SK-N-SH (cell line): ENCODE results near the gene SAMD14. TPM values are rescaled to one million over a fixed set of nuclear protein-coding genes. Genes with fewer than 3 reads are reported as not detected.
A peak's percentile ranks its signal among the peaks of the same experiment; 100 is the strongest.

Experiments used
- CTCF ChIA-PET: fragments of 300-600, 350-600 bp; formaldehyde crosslinking; extraction: SDS; loops from one replicate; lab custom pipeline; 2021; lab: Yijun Ruan, JAX
- POLR2A ChIA-PET: fragments of 350-600 bp; sonication (Branson Sonifier 250); formaldehyde crosslinking; extraction: SDS; loops from one replicate; lab custom pipeline; 2020; ENCODE audit warnings: antibody characterized with exemption, inconsistent platforms; lab: Yijun Ruan, JAX
- DNase-seq: peaks from one replicate; pipeline ENCODE4 v3.0.0; 2012
- H2AFZ ChIP-seq: fragments of 200-600 bp; sonication (generic); 2 replicates; pipeline ENCODE4 v1.8.1; 2016; ENCODE audit warnings: antibody characterized with exemption, mild to moderate bottlenecking, low read depth
- H3F3A ChIP-seq: fragments of 200-600 bp; sonication (generic); replicated peaks from 2 replicates; pipeline ENCODE3; 2016; ENCODE audit warnings: antibody characterized with exemption, mild to moderate bottlenecking; ENCODE audit not compliant: insufficient read depth
- H3K27ac ChIP-seq, 2 experiments: fragments of 200-500 bp in 1 of 2; fragments of 200-600 bp in 1 of 2; sonication (Bioruptor generic) in 1 of 2; sonication (generic), shearing (Covaris generic) in 1 of 2; 2 replicates each; pipeline versions ENCODE4 v1.5.1 to v1.6.1; 2014 to 2016; ENCODE audit warnings: low read depth in 2 of 2, inconsistent platforms in 1 of 2, low read length in 1 of 2, mild to moderate bottlenecking in 1 of 2, mixed read lengths in 1 of 2
- H3K27me3 ChIP-seq: fragments of 200-600 bp; sonication (generic), shearing (Covaris generic); 2 replicates; pipeline ENCODE4 v1.6.1; 2016; ENCODE audit warnings: mixed run types; ENCODE audit not compliant: insufficient read depth
- H3K36me3 ChIP-seq, 2 experiments: fragments of 200-500 bp in 1 of 2; fragments of 200-600 bp in 1 of 2; sonication (Bioruptor generic) in 1 of 2; sonication (generic) in 1 of 2; replicated peaks in 1 of 2; 2 replicates each; pipeline versions ENCODE3 to v1.5.1; 2014 to 2016; ENCODE audit warnings: low read length in 1 of 2, mild to moderate bottlenecking in 1 of 2; ENCODE audit not compliant: insufficient read depth in 2 of 2, control insufficient read depth in 1 of 2
- H3K4me1 ChIP-seq, 2 experiments: fragments of 200-500 bp in 1 of 2; fragments of 200-600 bp in 1 of 2; sonication (Bioruptor generic) in 1 of 2; sonication (generic), shearing (Covaris generic) in 1 of 2; 2 replicates each; pipeline versions ENCODE4 v1.5.1 to v1.6.1; 2014 to 2016; ENCODE audit warnings: low read depth in 1 of 2, low read length in 1 of 2, mixed run types in 1 of 2; ENCODE audit not compliant: insufficient read depth in 2 of 2, control insufficient read depth in 1 of 2
- H3K4me2 ChIP-seq: fragments of 200-600 bp; sonication (generic), shearing (Covaris generic); 2 replicates; pipeline ENCODE4 v1.6.1; 2017; ENCODE audit warnings: mixed run types
- H3K4me3 ChIP-seq, 2 experiments: fragments of 200-500 bp in 1 of 2; fragments of 200-600 bp in 1 of 2; sonication (Bioruptor generic) in 1 of 2; sonication (generic), shearing (Covaris generic) in 1 of 2; 2 replicates each; pipeline versions ENCODE4 v1.5.1 to v1.8.1; 2014 to 2016; ENCODE audit warnings: low read depth in 2 of 2, inconsistent platforms in 1 of 2, low read length in 1 of 2, mild to moderate bottlenecking in 1 of 2, mixed read lengths in 1 of 2, moderate library complexity in 1 of 2
- H3K79me2 ChIP-seq: fragments of 200-600 bp; sonication (generic); 2 replicates; pipeline ENCODE4 v1.8.1; 2017; ENCODE audit warnings: mild to moderate bottlenecking; ENCODE audit not compliant: insufficient read depth
- H3K9ac ChIP-seq: fragments of 200-600 bp; sonication (generic); 2 replicates; pipeline ENCODE4 v1.6.1; 2017; ENCODE audit warnings: mixed run types
- H3K9me2 ChIP-seq: fragments of 200-600 bp; sonication (generic); 2 replicates; pipeline ENCODE4 v1.6.1; 2017; ENCODE audit warnings: mixed run types
- H3K9me3 ChIP-seq: fragments of 200-600 bp; sonication (generic); 2 replicates; pipeline ENCODE4 v1.6.1; 2017; ENCODE audit warnings: mixed run types, mild to moderate bottlenecking, moderate library complexity
- H4K20me1 ChIP-seq: fragments of 200-600 bp; sonication (generic); 2 replicates; pipeline ENCODE4 v1.6.1; 2017; ENCODE audit warnings: mild to moderate bottlenecking, mixed run types; ENCODE audit not compliant: insufficient read depth
- ELF1 ChIP-seq: IDR thresholded peaks from 2 replicates; pipeline ENCODE4 v1.4.0; 2012
- EP300 ChIP-seq, 2 experiments: IDR thresholded peaks; 2 replicates each; pipeline versions ENCODE4 v1.4.0 to v1.6.1; 2012; ENCODE audit warnings: borderline replicate concordance in 1 of 2, low read depth in 1 of 2, low read length in 1 of 2
- GABPA ChIP-seq: IDR thresholded peaks from 2 replicates; pipeline ENCODE4 v1.4.0; 2012; ENCODE audit warnings: low read depth, mild to moderate bottlenecking
- JUND ChIP-seq: IDR thresholded peaks from 2 replicates; pipeline ENCODE4 v1.4.0; 2012
- RAD21 ChIP-seq: IDR thresholded peaks from 2 replicates; pipeline ENCODE4 v1.6.1; 2012; ENCODE audit warnings: mild to moderate bottlenecking, low read length
- RXRA ChIP-seq: IDR thresholded peaks from 2 replicates; pipeline ENCODE4 v1.4.0; 2012; ENCODE audit warnings: low read depth, mild to moderate bottlenecking, borderline replicate concordance
- SMC3 ChIP-seq: IDR thresholded peaks from 2 replicates; pipeline ENCODE4 v1.6.1; 2012; ENCODE audit warnings: low read depth, low read length, improper control_type of control experiment
- TCF12 ChIP-seq: IDR thresholded peaks from 2 replicates; pipeline ENCODE4 v1.4.0; 2012
- WGBS: methylation state at CpG from one replicate; pipeline ENCODE4 v1.1.6; 2017; ENCODE audit warnings: low lambda C conversion rate; 5-methylcytosine and 5-hydroxymethylcytosine counted together
- polyA plus RNA-seq, 3 experiments: library from polyadenylated mRNA; depleted of rRNA; stranded (reverse); fragments of >200 nt; gene quantifications; 2 replicates each; pipeline ENCODE4 v1.2.3, GENCODE V29; 2012
- TF ChIP-seq, protein P1 (sequence below): fragments of 150-350 bp; IDR thresholded peaks from 2 replicates; pipeline ENCODE4 v1.6.1; 2017; ENCODE audit warnings: antibody characterized with exemption, low read length, low read depth, borderline replicate concordance
- TF ChIP-seq, protein P2 (sequence below): IDR thresholded peaks from 2 replicates; pipeline ENCODE4 v1.4.0; 2012; ENCODE audit warnings: low read depth, borderline replicate concordance
- TF ChIP-seq, protein P3 (sequence below): IDR thresholded peaks from 2 replicates; pipeline ENCODE4 v1.4.0; 2012; ENCODE audit warnings: low read depth, borderline replicate concordance

SAMD14 gene
- polyA plus RNA-seq, 1 of the 3 experiments (the other 2 are of a cell fraction) = 3.4 TPM

DNA sequence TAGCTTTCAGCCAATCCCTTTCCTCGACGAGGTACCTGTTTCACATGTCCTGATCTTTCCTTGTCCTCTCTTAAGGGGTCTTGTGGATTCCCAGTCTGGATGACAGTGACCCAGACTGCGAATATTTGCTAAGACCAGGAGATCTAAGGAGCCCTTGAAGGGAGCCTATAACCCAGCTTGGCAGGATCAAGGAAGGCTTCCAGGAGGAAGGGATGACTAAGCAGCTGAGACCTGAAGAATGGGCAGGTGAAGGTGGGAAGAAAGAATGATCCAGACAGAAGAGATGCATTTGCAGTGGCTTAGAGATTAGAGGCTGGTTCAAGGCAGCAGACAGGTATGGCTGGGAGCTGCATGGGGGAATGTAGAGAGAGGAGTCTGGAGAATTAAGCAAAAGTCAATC, 36.7 kb downstream of the SAMD14 start:
- Histone ChIP-seq H3K4me3 (no peak overlapping the region), H3K9me2 (no peaks in the 10 kb centered on the region), H3K4me1 (peaks cover 3 to 18% of the 10 kb centered on the region in 2 experiments; a peak in 1 of 4 replicates), H3K27ac (peak overlapping the region in 1 of 2 experiments; percentile 64; a peak in 2 of 4 replicates), H3K9me3 (no peaks in the 10 kb centered on the region), H3K9ac (no peak overlapping the region), H3K79me2 (peaks cover 6% of the 10 kb centered on the region; the same call in 1 of the 2 replicates), H2AFZ (no peak overlapping the region), H3K36me3 (peaks cover 34 to 40% of the 10 kb centered on the region in 2 experiments), H3F3A (peaks cover 73% of the 10 kb centered on the region), H3K27me3 (no peaks in the 10 kb centered on the region), H3K4me2 (peak overlapping the region; percentile 100; the same call in 1 of the 2 replicates), H4K20me1 (peaks cover 53% of the 10 kb centered on the region)
- POLR2A ChIA-PET = interaction anchor here (1.5 kb wide), 1 partner anchor 39 kb away, joined by 3 read pairs; no protein-coding TSS in a partner anchor
- WGBS = 93% methylated on average over 3 of the region's 3 CpGs
- CTCF ChIA-PET = interaction anchor here (0.7 to 15.0 kb wide), 25 partner anchors 10 to 230 kb away, joined by 3 to 297 read pairs (median 18); partner anchors contain the start of genes COL1A1 and ITGA3
- TF ChIP-seq RXRA (no peak), JUND (peak; percentile 18; the same call in 1 of the 2 replicates), SMC3 (no peak), GABPA (no peak), EP300 (IDR thresholded peaks at IDR 0.05; ENCODE audit: borderline replicate concordance in 1 of 2, low read depth in 1 of 2, low read length in 1 of 2) (no peak), ELF1 (0 out of 2 replicates have a peak, but pooled peaks have one; percentile 18)
- TF ChIP-seq, protein P1, sequence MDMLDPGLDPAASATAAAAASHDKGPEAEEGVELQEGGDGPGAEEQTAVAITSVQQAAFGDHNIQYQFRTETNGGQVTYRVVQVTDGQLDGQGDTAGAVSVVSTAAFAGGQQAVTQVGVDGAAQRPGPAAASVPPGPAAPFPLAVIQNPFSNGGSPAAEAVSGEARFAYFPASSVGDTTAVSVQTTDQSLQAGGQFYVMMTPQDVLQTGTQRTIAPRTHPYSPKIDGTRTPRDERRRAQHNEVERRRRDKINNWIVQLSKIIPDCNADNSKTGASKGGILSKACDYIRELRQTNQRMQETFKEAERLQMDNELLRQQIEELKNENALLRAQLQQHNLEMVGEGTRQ = no peak
- TF ChIP-seq, protein P2, sequence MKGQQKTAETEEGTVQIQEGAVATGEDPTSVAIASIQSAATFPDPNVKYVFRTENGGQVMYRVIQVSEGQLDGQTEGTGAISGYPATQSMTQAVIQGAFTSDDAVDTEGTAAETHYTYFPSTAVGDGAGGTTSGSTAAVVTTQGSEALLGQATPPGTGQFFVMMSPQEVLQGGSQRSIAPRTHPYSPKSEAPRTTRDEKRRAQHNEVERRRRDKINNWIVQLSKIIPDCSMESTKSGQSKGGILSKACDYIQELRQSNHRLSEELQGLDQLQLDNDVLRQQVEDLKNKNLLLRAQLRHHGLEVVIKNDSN = no peak
- TF ChIP-seq, protein P3, sequence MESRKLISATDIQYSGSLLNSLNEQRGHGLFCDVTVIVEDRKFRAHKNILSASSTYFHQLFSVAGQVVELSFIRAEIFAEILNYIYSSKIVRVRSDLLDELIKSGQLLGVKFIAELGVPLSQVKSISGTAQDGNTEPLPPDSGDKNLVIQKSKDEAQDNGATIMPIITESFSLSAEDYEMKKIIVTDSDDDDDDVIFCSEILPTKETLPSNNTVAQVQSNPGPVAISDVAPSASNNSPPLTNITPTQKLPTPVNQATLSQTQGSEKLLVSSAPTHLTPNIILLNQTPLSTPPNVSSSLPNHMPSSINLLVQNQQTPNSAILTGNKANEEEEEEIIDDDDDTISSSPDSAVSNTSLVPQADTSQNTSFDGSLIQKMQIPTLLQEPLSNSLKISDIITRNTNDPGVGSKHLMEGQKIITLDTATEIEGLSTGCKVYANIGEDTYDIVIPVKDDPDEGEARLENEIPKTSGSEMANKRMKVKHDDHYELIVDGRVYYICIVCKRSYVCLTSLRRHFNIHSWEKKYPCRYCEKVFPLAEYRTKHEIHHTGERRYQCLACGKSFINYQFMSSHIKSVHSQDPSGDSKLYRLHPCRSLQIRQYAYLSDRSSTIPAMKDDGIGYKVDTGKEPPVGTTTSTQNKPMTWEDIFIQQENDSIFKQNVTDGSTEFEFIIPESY = 0 out of 2 replicates have a peak, but pooled peaks have one; percentile 5
- DNase-seq = no peak

DNA sequence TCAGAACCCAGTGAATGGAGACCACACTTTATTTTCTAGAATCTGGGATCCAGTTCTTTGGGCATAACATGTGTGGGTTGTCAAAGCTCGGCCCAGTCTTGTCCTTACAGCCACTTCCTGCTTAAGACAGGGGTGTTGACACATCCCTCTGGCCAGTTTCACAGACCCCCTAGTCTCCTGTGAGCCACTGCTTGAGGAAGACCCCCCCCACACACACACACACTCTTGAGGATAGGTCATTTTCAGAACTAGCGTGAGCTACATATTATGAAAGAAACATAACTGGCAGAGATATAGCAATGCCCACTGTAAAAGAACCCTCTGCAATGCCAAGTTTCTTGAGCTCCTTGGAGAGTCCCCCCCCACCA, 38.1 kb downstream of the SAMD14 start:
- POLR2A ChIA-PET = interaction anchor here (2.4 kb wide), 1 partner anchor 69 kb away, joined by 8 read pairs; no protein-coding TSS in a partner anchor
- H2AFZ ChIP-seq = no peak overlapping the region

More for the DNA sequence above, 38.1 kb downstream of the SAMD14 start:
- 93% methylated on average over 2 of the region's 2 CpGs for WGBS
- no peak overlapping the region for H3K4me3 ChIP-seq
- H4K20me1 ChIP-seq = peaks cover 65% of the 10 kb centered on the region
- H3K4me2 ChIP-seq = no peak overlapping the region
- H3K27me3 ChIP-seq = no peaks in the 10 kb centered on the region
- peak overlapping the region in 1 of 2 experiments; percentile 64; a peak in 2 of 4 replicates for H3K27ac ChIP-seq
- peaks cover 3 to 18% of the 10 kb centered on the region in 2 experiments; a peak in 1 of 4 replicates for H3K4me1 ChIP-seq
- no peaks in the 10 kb centered on the region for H3K9me3 ChIP-seq
- H3K9me2 ChIP-seq = no peaks in the 10 kb centered on the region
- TF ChIP-seq ELF1 = no peak
- TF ChIP-seq RXRA = no peak
- no peak for TF ChIP-seq TCF12
- no peak for TF ChIP-seq SMC3
- TF ChIP-seq RAD21 = no peak
- no peak overlapping the region for H3K9ac ChIP-seq
- H3F3A ChIP-seq = peaks cover 86% of the 10 kb centered on the region
- CTCF ChIA-PET = interaction anchor here (0.6 to 15.0 kb wide), 22 partner anchors 11 to 232 kb away, joined by 3 to 297 read pairs (median 4); no protein-coding TSS in a partner anchor
- H3K79me2 ChIP-seq = peaks cover 19% of the 10 kb centered on the region
- DNase-seq = no peak
- H3K36me3 ChIP-seq = peaks cover 42 to 45% of the 10 kb centered on the region in 2 experiments
